ENCODE results near the gene HMCN1.

Gene HMCN1

GRCh38 chr1:185804206-185804605 is 70.0 kb downstream of the HMCN1 start:
- FAIRE-seq, result no peak

GRCh38 chr1:185804608-185805007 is 70.4 kb downstream of the HMCN1 start:
- no peak for DNase-seq (ENCODE audit: insufficient read length, low spot score)
- no peak for FAIRE-seq
- TF ChIP-seq POLR2A (IDR thresholded peaks at IDR 0.05; ENCODE audit: low read depth, low read length), result no peak

More at GRCh38 chr1:185804206-185804605, 70.0 kb downstream of the HMCN1 start:
- DNase-seq (ENCODE audit: insufficient read length, low spot score), result no peak
- no peak for TF ChIP-seq POLR2A (IDR thresholded peaks at IDR 0.05; ENCODE audit: low read depth, low read length)

GRCh38 chr1:185807275-185807674 is 73.1 kb downstream of the HMCN1 start:
- TF ChIP-seq POLR2A (IDR thresholded peaks at IDR 0.05; ENCODE audit: low read depth, low read length), result no peak
- no peak for DNase-seq (ENCODE audit: insufficient read length, low spot score)
- no peak for FAIRE-seq

DNA sequence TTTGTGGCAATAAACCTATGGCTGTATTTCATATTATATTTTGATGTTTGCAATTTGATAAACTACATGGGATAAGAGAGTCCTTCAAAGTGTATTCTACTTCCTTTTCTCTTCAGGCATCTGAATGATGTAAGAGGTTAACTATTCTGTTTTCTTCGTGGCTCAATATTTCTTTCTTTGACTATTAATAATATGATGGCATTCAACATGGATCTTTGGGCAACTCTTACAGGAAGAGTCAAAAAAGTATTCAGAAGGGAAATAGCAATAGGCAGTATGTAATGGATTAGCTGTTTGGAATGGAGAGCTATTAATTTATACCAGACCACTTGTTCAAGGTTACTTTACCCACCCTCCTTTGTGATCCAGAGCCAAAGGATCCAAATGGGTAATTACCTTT is 74.4 kb downstream of the HMCN1 start:
- no peak for FAIRE-seq
- no peak for DNase-seq (ENCODE audit: insufficient read length, low spot score)
- TF ChIP-seq POLR2A (IDR thresholded peaks at IDR 0.05; ENCODE audit: low read depth, low read length), result no peak

- no peak for TF ChIP-seq POLR2A (IDR thresholded peaks at IDR 0.05; ENCODE audit: low read depth, low read length)
- no peak for FAIRE-seq
- DNase-seq (ENCODE audit: insufficient read length, low spot score), result no peak
Measured at GRCh38 chr1:185811073-185811709, 77.0 kb downstream of the HMCN1 start.

DNA sequence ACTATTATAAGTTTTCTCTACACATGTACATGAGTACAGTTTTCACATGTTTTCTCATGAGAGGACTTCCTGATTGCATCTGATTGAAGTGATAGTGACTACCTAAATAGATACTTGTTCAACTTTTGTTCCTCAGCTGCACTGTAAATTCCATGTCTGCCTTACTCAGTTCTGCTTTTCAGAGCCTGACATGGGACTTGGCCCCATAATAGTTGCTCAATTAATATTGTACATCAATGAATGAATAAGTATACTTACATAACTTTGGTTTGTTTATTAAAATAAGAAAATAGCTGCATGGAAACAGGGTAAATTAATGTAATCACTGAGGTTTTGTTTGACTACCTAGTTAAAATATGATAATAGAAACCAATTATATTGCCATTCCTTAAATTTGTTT is 78.7 kb downstream of the HMCN1 start:
- FAIRE-seq (no peak), DNase-seq (ENCODE audit: insufficient read length, low spot score) (no peak)
- no peak for TF ChIP-seq POLR2A (IDR thresholded peaks at IDR 0.05; ENCODE audit: low read depth, low read length)

DNA sequence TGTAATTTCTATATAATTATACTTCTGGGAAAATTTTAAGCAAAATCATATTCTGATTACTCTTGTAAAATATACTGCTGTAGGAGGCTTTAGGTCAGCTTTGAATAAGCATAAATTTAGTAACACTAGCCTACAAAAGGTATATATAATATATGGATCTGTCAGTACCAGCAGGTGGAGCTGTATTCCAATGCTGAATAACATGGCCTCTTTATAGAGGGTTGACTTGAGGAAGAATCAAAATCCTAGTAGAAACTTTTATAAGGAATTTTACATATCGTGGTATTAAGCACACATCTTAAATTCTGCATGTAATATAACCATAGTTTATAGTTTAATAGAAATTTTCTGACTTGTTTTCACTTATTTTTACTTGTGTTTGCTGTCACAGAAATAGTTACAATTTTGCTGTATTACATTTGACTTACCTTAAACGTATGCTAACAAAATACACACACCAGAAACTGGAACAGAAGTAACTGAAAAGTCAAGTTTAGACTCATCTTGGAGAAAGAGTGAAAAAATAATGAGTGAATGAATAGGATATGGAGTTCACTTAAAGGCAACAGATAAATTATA is 79.3 kb downstream of the HMCN1 start:
- FAIRE-seq, result no peak
- TF ChIP-seq POLR2A (IDR thresholded peaks at IDR 0.05; ENCODE audit: low read depth, low read length), result no peak
- DNase-seq (ENCODE audit: insufficient read length, low spot score), result no peak

DNA sequence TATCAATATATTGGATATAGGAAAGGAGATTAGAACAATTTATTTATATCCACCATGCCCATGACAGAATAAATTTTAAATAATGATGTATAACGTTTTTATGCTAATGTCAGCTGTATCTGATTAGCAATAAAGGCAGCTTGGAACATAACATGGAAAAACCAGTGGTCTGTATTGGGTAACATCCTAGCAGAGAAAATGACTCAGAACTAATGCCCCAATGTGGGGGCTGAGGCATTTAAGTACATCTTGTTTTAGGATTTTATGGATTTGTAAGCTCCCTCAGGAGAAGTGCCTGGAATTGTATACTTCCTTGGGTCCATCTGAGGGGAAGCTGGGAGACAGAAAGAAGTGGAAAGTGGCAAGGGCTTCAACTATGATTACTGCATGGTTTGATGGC is 82.3 kb downstream of the HMCN1 start:
- no peak for FAIRE-seq
- no peak for DNase-seq (ENCODE audit: insufficient read length, low spot score)
- no peak for TF ChIP-seq POLR2A (IDR thresholded peaks at IDR 0.05; ENCODE audit: low read depth, low read length)

GRCh38 chr1:185819798-185820197 is 85.6 kb downstream of the HMCN1 start:
- no peak for TF ChIP-seq POLR2A (IDR thresholded peaks at IDR 0.05; ENCODE audit: low read depth, low read length)
- FAIRE-seq, result no peak
- DNase-seq (ENCODE audit: insufficient read length, low spot score), result no peak

DNA sequence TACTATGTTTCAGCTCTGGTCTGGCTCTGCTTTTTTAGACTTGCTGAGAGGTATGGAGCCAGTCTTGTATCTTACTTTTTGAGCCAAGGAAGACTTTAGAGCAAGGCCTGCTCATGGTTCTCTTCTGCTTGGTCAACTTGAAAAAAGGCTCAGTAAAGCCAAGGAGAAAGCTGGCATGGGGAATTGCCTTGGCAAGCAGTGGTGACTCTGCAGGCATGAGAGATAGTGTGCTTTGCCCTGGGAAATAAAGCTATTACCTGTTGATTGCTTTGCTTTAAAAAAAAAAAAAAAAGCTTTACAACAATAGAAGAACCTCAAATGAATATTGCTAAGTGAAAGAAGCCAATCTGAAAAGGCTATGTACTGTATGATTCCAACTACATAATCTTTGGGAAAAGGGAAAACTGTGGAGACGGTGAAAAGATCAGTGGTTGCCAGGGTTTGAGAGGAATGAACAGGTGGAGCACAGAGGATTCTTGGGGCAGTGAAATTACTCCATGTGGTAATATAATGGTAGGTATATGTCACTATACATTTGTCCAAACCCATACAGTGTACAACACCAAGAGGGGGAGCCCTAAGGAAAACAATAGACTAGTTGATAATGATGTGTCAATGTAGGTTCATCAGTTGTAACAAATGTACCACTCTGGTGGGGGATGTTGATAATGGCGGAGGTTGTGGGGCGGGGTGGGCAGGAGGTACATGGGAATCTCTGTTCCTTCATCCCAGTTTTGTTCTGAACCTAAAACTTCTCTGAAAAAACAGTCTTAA is 87.6 kb downstream of the HMCN1 start:
- TF ChIP-seq POLR2A (IDR thresholded peaks at IDR 0.05; ENCODE audit: low read depth, low read length), result no peak
- no peak for DNase-seq (ENCODE audit: insufficient read length, low spot score)
- FAIRE-seq, result no peak

DNA sequence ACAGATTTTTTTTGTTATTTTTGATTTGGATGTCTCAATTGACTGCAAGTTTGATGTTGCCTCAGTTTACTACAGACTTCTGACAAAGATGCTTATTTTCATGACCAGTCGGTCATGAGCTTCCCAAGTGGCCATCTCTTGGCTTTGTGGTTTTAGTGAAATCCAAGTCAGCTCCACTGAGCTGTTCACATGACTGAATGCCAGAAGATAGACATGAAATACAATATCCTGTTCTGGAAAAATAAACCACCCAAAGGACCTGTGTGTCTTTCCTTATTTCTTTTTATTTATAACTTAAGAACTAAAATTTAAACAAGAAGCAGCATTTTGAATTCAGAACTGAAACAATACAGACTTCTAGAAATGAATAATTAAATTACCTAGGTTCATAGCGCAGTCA is 89.3 kb downstream of the HMCN1 start:
- no peak for TF ChIP-seq POLR2A (IDR thresholded peaks at IDR 0.05; ENCODE audit: low read depth, low read length)
- no peak for DNase-seq (ENCODE audit: insufficient read length, low spot score)
- no peak for FAIRE-seq

DNA sequence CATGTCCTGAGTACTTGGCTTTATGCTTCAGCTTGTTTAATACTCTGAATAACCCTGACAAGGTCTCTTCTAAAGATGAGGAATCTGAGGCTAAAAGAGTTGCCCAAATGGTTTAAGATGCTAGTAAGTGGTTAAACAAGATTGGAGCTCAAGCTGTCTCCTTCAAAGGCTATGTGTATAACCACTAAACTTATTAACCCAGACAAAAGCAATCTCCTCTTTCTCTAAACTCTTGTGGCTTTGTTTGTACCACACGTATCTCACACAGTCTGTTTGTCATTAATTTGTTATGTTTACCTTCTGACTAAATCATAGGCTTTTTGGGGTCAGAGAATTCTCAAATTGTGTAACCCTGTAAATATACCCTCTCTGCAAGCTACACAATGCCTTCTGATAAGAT is 89.9 kb downstream of the HMCN1 start:
- FAIRE-seq (no peak), DNase-seq (ENCODE audit: insufficient read length, low spot score) (no peak)
- TF ChIP-seq POLR2A (IDR thresholded peaks at IDR 0.05; ENCODE audit: low read depth, low read length), result no peak

- TF ChIP-seq POLR2A (IDR thresholded peaks at IDR 0.05; ENCODE audit: low read depth, low read length), result no peak
- FAIRE-seq (no peak), DNase-seq (ENCODE audit: insufficient read length, low spot score) (no peak)
Measured at GRCh38 chr1:185825556-185825955, 91.4 kb downstream of the HMCN1 start.

- DNase-seq (ENCODE audit: insufficient read length, low spot score) (no peak), FAIRE-seq (no peak)
- no peak for TF ChIP-seq POLR2A (IDR thresholded peaks at IDR 0.05; ENCODE audit: low read depth, low read length)
Measured at GRCh38 chr1:185834371-185834905, 100.2 kb downstream of the HMCN1 start.

Data from H54 (cell line).